ENCODE data around the gene LGR4. TPM values are rescaled to one million over a fixed set of nuclear protein-coding genes. Genes with fewer than 3 reads are reported as not detected.

LGR4 gene
- total RNA-seq, 2 donors from 2014 or later = 0.05 to 0.30 TPM

- H3K4me3 Mint-ChIP-seq = no peak overlapping the region
- H3K36me3 Mint-ChIP-seq (ENCODE audit: insufficient read depth in 2 of 2) = no peaks in the 10 kb centered on the region
- DNase-seq = no peak
- H3K27me3 Mint-ChIP-seq (ENCODE audit: low read depth) = no peaks in the 10 kb centered on the region
- ATAC-seq (replicated peaks in 1 of 2) = no peak
- no peaks in the 10 kb centered on the region for H3K9me3 Mint-ChIP-seq
- no peak overlapping the region for H3K27ac Mint-ChIP-seq
- H3K4me1 Mint-ChIP-seq (ENCODE audit: low read depth) = no peaks in the 10 kb centered on the region
Measured at GRCh38 chr11:27427183-27427980, 45.2 kb downstream of the LGR4 start.

GRCh38 chr11:27425814-27426213 lies 46.8 kb downstream of the LGR4 start:
- Mint-ChIP-seq H3K4me3 (no peak overlapping the region), H3K27me3 (ENCODE audit: low read depth) (no peaks in the 10 kb centered on the region), H3K4me1 (ENCODE audit: low read depth) (no peaks in the 10 kb centered on the region), H3K9me3 (no peaks in the 10 kb centered on the region), H3K36me3 (ENCODE audit: insufficient read depth in 2 of 2) (no peaks in the 10 kb centered on the region), H3K27ac (no peak overlapping the region)
- DNase-seq = no peak
- no peak for ATAC-seq (replicated peaks in 1 of 2)

DNA sequence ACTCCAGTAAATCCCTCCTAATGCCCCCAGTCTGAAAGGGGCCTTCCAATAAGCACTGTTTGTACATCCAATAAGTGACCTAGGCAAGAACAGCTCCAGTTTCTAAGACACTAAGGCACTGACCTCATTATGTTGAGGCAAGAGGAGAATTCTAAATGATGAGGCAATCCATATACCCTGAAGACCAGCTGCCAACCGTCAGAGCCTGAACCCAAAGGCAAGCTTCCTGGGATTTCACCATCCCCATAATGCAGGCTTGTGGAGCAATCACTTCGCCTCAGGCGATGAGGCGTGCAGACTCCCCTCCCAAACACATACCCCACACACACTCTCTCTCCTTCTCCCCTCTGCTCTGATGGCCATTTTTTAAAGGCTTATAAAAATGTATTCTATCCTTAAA lies 49.5 kb downstream of the LGR4 start:
- no peaks in the 10 kb centered on the region for H3K4me1 Mint-ChIP-seq (ENCODE audit: low read depth)
- H3K9me3 Mint-ChIP-seq = no peaks in the 10 kb centered on the region
- no peak overlapping the region for H3K4me3 Mint-ChIP-seq
- DNase-seq = no peak
- no peaks in the 10 kb centered on the region for H3K36me3 Mint-ChIP-seq (ENCODE audit: insufficient read depth in 2 of 2)
- H3K27ac Mint-ChIP-seq = no peak overlapping the region
- H3K27me3 Mint-ChIP-seq (ENCODE audit: low read depth) = no peaks in the 10 kb centered on the region
- ATAC-seq (replicated peaks in 1 of 2) = no peak

GRCh38 chr11:27421819-27422494 lies 50.6 kb downstream of the LGR4 start:
- DNase-seq (no peak), ATAC-seq (replicated peaks in 1 of 2) (no peak)
- Mint-ChIP-seq H3K4me3 (no peak overlapping the region), H3K9me3 (no peaks in the 10 kb centered on the region), H3K27me3 (ENCODE audit: low read depth) (no peaks in the 10 kb centered on the region), H3K36me3 (ENCODE audit: insufficient read depth in 2 of 2) (no peaks in the 10 kb centered on the region), H3K27ac (no peak overlapping the region), H3K4me1 (ENCODE audit: low read depth) (no peaks in the 10 kb centered on the region)

GRCh38 chr11:27420722-27421572 lies 51.6 kb downstream of the LGR4 start:
- Mint-ChIP-seq H3K27me3 (ENCODE audit: low read depth) (no peaks in the 10 kb centered on the region), H3K9me3 (no peaks in the 10 kb centered on the region), H3K36me3 (ENCODE audit: insufficient read depth in 2 of 2) (no peaks in the 10 kb centered on the region), H3K4me3 (no peak overlapping the region), H3K4me1 (ENCODE audit: low read depth) (no peaks in the 10 kb centered on the region), H3K27ac (no peak overlapping the region)
- no peak for DNase-seq
- no peak for ATAC-seq (replicated peaks in 1 of 2)

- Mint-ChIP-seq H3K4me1 (ENCODE audit: low read depth) (no peaks in the 10 kb centered on the region), H3K4me3 (no peak overlapping the region), H3K9me3 (no peaks in the 10 kb centered on the region), H3K36me3 (ENCODE audit: insufficient read depth in 2 of 2) (no peaks in the 10 kb centered on the region), H3K27me3 (ENCODE audit: low read depth) (no peaks in the 10 kb centered on the region), H3K27ac (no peak overlapping the region)
- no peak for ATAC-seq (replicated peaks in 1 of 2)
- no peak for DNase-seq
Measured at GRCh38 chr11:27420217-27420616, 52.4 kb downstream of the LGR4 start.

GRCh38 chr11:27418356-27418755 lies 54.2 kb downstream of the LGR4 start:
- Mint-ChIP-seq H3K27ac (no peak overlapping the region), H3K36me3 (ENCODE audit: insufficient read depth in 2 of 2) (no peaks in the 10 kb centered on the region), H3K4me3 (no peak overlapping the region), H3K27me3 (ENCODE audit: low read depth) (no peaks in the 10 kb centered on the region), H3K9me3 (no peaks in the 10 kb centered on the region), H3K4me1 (ENCODE audit: low read depth) (no peaks in the 10 kb centered on the region)
- ATAC-seq (replicated peaks in 1 of 2) (no peak), DNase-seq (no peak)

GRCh38 chr11:27416568-27417176 lies 55.9 kb downstream of the LGR4 start:
- DNase-seq (no peak), ATAC-seq (replicated peaks in 1 of 2) (no peak)
- Mint-ChIP-seq H3K36me3 (ENCODE audit: insufficient read depth in 2 of 2) (no peaks in the 10 kb centered on the region), H3K27me3 (ENCODE audit: low read depth) (no peaks in the 10 kb centered on the region), H3K27ac (no peak overlapping the region), H3K4me3 (no peak overlapping the region), H3K4me1 (ENCODE audit: low read depth) (no peaks in the 10 kb centered on the region), H3K9me3 (no peaks in the 10 kb centered on the region)

DNA sequence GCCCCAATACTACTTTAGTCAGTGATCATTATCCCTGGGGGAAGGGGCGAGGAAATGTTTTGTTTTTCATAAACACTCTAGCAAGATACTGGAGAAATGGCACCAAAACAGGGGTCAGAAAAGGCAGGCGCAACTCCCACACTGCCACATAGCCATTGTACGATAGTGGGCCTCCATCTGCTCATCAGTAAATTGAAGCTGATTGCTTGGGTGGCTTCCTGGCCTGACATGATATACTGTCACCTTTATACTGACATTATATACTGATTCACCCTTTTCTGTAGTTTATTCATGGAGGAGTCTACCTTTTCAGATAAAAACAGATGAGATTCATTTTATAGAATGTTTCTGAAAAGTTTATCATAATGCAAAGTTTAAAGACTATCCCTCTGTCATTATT lies 57.9 kb downstream of the LGR4 start:
- DNase-seq (no peak), ATAC-seq (replicated peaks in 1 of 2) (no peak)
- Mint-ChIP-seq H3K27me3 (ENCODE audit: low read depth) (no peaks in the 10 kb centered on the region), H3K36me3 (ENCODE audit: insufficient read depth in 2 of 2) (no peaks in the 10 kb centered on the region), H3K4me3 (no peak overlapping the region), H3K4me1 (ENCODE audit: low read depth) (no peaks in the 10 kb centered on the region), H3K27ac (no peak overlapping the region), H3K9me3 (no peaks in the 10 kb centered on the region)

DNA sequence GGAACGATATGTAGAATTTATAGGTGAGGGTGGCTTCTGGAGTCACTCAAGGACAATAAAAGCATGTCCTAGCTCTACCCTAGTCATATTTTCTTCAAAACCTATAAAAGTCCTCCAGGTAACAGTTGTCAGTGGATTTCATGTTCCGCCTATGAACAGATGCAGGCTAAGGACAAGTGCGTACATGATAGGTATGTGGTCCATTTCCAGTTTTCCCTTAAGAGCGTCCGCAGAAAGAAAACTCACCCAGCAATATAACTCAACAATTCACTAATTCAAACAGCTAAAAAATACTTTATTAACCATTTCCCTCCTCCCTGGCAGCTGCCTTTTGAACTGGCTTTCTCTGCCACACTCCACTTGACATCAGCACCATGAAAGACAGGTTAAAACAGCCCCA lies 59.4 kb downstream of the LGR4 start:
- no peaks in the 10 kb centered on the region for H3K9me3 Mint-ChIP-seq
- no peaks in the 10 kb centered on the region for H3K27me3 Mint-ChIP-seq (ENCODE audit: low read depth)
- H3K4me3 Mint-ChIP-seq = no peak overlapping the region
- ATAC-seq (replicated peaks in 1 of 2) = no peak
- no peaks in the 10 kb centered on the region for H3K4me1 Mint-ChIP-seq (ENCODE audit: low read depth)
- H3K36me3 Mint-ChIP-seq (ENCODE audit: insufficient read depth in 2 of 2) = no peaks in the 10 kb centered on the region
- DNase-seq = no peak
- H3K27ac Mint-ChIP-seq = no peak overlapping the region

- H3K9me3 Mint-ChIP-seq = no peaks in the 10 kb centered on the region
- no peak overlapping the region for H3K4me3 Mint-ChIP-seq
- DNase-seq (no peak), ATAC-seq (replicated peaks in 1 of 2) (no peak)
- H3K27me3 Mint-ChIP-seq (ENCODE audit: low read depth) = no peaks in the 10 kb centered on the region
- no peak overlapping the region for H3K27ac Mint-ChIP-seq
- H3K4me1 Mint-ChIP-seq (ENCODE audit: low read depth) = no peaks in the 10 kb centered on the region
- no peaks in the 10 kb centered on the region for H3K36me3 Mint-ChIP-seq (ENCODE audit: insufficient read depth in 2 of 2)
Measured at GRCh38 chr11:27412192-27412691, 60.3 kb downstream of the LGR4 start.

DNA sequence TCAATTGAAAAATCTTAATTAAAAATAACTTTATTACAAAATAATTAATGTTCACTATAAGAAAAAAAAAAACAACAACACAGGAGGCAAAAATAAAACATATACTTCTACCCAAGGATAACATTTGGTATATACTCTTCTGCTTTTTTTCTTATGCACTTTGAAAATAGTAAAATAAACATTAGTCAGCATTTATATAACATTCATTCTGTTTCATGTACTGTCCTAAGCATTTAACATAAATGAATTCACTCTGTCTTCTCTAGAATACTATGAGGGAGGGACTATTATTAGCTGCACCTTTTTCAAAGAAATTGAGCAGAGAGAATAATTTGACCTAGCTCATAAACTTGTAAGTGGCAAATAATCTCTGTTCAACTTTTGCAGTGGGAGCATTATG lies 61.3 kb downstream of the LGR4 start:
- no peak overlapping the region for H3K27ac Mint-ChIP-seq
- no peaks in the 10 kb centered on the region for H3K9me3 Mint-ChIP-seq
- no peaks in the 10 kb centered on the region for H3K27me3 Mint-ChIP-seq (ENCODE audit: low read depth)
- H3K4me1 Mint-ChIP-seq (ENCODE audit: low read depth) = no peaks in the 10 kb centered on the region
- DNase-seq (no peak), ATAC-seq (replicated peaks in 1 of 2) (no peak)
- no peak overlapping the region for H3K4me3 Mint-ChIP-seq
- no peaks in the 10 kb centered on the region for H3K36me3 Mint-ChIP-seq (ENCODE audit: insufficient read depth in 2 of 2)

DNA sequence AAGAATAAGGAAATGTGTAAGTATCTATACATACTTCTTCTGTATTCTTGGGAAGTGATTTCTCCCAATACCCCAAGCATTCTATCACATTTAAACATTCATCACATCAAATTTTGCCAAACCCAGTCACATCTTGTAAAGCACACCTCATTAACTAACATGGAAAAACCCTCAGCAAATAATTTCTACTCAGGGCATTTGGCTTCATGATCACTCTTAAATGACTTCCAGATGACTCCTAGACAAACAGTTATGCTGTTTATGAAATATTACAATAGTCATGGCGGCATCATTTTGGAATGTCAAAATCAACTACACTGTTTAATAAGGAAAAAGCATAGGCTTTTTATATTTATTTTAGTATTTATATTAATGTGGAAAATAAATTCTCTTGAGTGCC lies 62.3 kb downstream of the LGR4 start:
- Mint-ChIP-seq H3K4me1 (ENCODE audit: low read depth) (no peaks in the 10 kb centered on the region), H3K27me3 (ENCODE audit: low read depth) (no peaks in the 10 kb centered on the region), H3K36me3 (ENCODE audit: insufficient read depth in 2 of 2) (no peaks in the 10 kb centered on the region), H3K9me3 (no peaks in the 10 kb centered on the region), H3K4me3 (no peak overlapping the region), H3K27ac (no peak overlapping the region)
- DNase-seq (no peak), ATAC-seq (replicated peaks in 1 of 2) (no peak)

Data from activated T-cell treated with anti-CD3 and anti-CD28 coated beads, Interleukin-2, amount 50 U/mL, for 72 hours (primary cell).